Left ventricle myocardium superior (tissue), 1 donor: ENCODE results near the gene UVRAG. TPM values are rescaled to one million over a fixed set of nuclear protein-coding genes. Genes with fewer than 3 reads are reported as not detected.

Experiments used
- ATAC-seq: fragments of 200-7000 bp; cut with Tn5 transposase; one replicate; pipeline ENCODE4 v1.9.1; 2020; ENCODE audit warnings: mild to moderate bottlenecking, moderate library complexity
- DNase-seq: peaks from one replicate; pipeline ENCODE4 v3.0.0-alpha.2; 2020
- intact Hi-C: fragments of 100-400 bp; cut with micrococcal nuclease; formaldehyde crosslinking; loops from one replicate; pipeline ENCODE4 v1.11.0; 2022
- total RNA-seq: library from RNA; stranded (reverse); fragmentation: NEBNext Ultra II Directional; extraction: Animal tissue kit (Norgen Biotek cat#: 25700); gene quantifications from one replicate; pipeline ENCODE4 v1.2.1, GENCODE V29; 2021
- donor health status: DM: no; HTN: yes; CAD: no; lungs with severe emphysema.

The UVRAG gene
- total RNA-seq, 1 donor from 2014 or later: 14.9 TPM

DNA sequence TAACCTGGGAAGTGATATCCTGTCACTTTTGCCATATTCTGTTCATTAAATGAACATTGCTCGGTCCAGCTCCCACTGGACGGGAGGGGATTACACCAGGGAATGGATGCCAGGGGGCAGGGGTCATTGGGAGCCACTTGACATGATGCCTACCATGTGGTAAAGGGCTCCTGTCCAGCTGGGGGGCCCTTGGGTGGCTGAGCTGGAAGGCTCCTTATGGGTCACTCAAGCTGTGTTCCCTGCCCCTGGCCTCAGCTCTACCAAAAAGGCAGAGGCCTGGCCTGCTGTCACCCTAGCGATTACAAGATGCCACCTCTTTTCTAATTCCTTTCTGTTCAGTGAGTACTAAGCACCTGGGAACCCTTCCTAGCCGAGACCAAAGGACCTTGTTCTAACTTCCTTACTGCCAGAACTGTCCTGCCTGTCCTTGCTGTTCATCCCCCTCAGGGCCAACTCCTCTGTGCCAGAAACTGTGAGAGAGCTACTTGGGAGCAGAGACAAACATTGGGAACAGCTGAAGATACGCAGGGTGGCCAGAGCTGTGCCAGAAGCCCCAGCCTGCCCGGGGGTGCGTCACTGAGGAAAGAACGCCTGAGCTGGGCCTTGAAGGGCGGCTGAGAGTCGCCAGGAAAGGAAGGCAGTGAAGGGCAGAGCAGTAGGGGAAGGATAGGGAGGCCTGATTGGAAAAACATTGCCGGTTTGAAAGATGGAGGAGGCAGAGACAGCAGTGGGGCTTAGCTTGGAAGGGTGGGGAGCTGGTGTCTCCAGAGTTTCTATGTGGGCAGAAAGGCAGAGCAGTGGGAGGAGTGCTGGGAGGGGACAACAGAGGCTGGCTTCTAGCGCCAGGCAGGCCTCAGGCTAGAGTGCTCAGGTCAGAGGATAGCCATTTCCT lies 12.7 kb upstream of the UVRAG start:
- no peak for DNase-seq
- ATAC-seq: no peak
- intact Hi-C loops: loop anchor here (2.0 kb wide), 1 partner anchor 65 kb away; no protein-coding TSS in a partner anchor

DNA sequence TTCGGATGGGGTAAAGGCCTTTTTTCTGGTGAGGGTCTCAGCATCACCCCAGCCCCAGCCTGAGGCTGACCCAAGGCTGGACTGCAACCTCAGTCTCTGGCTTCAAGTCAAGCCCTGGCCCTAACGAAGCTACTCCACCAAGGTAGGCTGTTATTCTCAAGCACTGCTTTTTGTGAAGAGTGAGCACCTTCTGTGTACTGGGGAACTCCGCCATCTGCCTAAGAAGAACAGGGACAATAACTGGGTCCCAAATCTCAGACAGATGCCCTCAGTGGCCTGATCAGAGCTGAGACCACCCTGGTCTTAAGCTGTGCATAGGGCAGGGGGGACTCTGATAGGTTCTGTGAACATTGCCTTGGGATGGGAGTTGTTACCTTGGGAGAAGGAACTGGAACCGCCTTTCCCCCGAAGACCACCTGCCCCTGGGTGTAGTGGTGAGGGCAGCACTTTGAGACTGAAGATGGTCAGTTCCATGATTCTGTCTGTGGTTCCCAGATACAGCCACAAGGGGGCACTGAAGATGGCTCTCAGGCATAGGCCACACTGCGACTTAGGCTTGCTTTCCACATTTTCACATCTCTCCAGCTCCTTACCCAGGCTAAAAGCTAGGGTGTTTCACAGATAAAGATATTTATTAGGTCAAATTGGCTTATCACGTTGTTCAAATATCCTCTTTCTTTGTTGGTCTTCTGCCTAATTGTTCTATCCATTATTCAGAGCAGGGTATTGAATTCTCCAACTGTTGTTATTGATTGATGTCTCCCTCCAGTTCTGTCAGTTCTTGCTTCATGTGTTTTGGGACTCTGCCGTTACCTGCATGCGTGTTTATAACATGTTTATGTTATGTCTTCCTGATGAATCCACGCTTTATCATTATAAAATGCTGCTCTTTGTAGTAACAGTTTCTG lies 11.8 kb upstream of the UVRAG start:
- peak; percentile 86 for ATAC-seq
- intact Hi-C loops: loop anchor here (2.0 kb wide), 1 partner anchor 64 kb away; no protein-coding TSS in a partner anchor
- DNase-seq: peak; percentile 66

DNA sequence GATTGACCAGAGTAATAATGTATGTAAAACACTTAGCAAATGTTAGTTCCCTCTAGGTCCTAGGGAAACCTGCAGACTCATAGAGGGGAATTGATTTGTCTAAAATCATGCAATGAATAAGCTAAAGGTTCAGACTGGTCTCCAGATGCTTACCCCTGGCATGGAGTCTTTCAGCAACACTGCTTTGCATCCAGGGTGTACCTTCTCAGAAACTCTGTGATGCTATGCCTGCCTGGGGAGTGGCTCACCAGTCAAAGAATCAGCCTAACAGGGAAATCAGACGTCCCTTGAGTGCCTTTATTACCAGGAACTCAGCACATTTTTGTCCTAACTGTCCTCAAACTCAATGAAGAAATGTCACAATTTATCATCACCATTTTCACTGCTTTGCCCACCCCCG lies 5.9 kb upstream of the UVRAG start:
- ATAC-seq (no peak), DNase-seq (no peak)
- intact Hi-C loops: no loop called here

DNA sequence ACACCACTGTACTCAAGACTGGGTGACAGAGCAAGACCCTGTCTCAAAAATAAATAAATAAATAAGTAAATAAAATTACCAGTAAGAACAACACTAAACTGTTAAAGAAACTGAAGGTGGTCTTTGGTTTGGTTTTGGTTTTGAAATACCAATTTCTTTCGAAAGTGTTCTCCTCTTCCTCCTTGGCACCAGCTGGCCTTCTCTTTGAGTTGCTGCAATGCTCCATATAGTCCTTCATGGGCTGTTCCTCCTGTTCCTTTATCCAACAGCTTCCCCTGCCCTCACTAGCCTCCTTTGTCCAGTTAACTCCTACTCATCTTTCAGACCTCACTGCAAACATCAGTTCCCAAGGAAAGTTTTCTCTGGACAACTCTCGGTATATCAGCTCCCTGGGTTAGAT lies 5.0 kb upstream of the UVRAG start:
- DNase-seq (no peak), ATAC-seq (no peak)
- intact Hi-C loops: no loop called here

DNA sequence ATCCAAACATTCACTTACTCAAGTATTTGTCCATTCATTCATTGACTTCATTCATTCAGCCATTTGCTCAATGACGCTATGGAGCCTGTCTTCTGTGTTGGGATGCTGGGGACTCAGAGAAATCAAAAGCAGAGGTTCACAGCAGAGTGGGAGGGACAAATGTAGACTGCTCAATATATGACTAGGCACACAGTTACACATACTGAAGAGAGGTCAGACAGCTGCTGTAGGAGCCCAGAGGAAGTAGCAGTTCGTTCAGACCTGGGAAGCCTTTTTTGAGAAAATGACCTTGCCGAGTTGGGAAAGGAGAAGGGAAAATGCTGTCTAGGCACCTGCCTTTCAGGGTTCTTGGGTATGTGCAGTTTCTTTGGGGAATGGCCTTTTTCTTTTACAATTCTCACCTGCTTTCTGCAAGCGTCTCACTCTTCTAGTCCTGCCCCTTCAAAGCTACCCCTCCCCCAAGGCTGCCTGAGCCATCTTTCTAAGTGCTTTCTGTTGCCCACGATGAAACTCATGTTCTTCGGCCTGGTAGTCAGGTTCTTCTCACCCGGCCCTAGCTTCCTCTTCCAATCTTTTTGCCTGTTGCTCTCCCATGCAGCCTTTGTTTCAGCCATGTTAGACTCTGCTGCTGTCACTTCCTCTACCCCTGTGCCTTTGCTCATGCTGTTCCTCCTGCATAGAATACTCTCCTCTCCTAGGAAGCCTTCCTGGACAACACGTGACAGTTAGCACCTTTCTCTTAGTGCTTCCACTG lies 4.2 kb upstream of the UVRAG start:
- intact Hi-C loops: no loop called here
- DNase-seq: no peak
- no peak for ATAC-seq

DNA sequence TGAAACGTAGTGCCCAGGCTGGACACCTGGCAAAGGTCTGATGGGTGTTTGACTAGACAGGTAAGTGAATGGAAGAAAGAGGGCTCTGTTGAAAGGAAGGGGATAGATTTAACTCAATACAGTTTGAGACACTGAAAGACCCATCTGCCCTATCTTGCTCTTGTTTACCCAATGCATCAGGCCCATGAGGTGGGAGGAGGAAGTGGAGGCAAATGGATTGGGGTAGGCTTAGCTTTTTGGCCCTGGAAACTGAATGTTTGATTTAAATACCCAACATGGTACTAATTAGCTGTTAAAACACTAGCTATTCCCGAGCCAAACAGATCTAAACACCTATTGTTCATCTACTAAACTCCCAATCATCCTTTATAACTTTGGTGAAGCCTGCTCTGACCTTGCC lies 3.5 kb upstream of the UVRAG start:
- DNase-seq (no peak), ATAC-seq (no peak)
- intact Hi-C loops: no loop called here

DNA sequence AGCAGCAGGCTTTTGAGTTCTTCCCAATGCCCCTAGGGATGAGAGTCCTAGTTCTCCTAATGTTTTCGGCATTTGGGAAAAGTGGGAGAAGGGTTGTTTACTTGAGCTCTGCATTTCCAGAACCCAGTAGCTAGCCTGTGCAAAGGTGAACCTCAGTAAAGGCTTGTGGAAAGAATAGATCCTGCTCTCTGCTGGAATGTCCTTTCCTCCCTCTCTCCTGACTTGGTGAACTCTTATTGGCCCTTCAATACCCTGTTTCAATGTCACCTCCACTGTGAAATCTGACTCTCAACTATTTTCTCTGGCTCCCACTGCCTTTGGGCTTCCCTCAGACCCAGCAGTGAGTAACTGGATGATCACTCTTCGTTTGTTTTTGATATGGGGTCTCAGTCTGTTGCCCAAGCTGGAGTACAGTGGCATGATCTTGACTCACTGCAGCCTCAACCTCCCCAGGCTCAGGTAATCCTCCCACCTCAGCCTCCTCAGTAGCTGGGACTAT lies 2.4 kb upstream of the UVRAG start:
- intact Hi-C loops: no loop called here
- DNase-seq (no peak), ATAC-seq (no peak)

DNA sequence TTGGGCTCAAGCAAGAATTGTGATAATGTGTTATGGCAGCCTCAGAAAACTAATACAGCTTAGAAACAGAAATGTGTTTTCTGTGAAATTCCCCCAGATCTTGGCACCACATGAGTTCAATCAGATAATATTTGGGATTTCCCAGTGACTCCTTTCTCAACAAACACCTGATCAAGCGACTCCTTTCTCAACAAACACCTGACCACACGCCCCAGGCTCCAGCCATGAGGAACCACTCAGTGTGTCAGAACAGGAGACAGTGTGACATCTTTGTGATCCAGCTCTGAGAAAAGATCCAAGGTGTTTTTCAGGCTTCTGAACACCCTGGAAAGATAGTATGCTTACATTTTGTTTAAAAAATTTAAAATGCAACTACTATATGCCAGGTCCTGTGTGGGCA lies 1.9 kb upstream of the UVRAG start:
- DNase-seq (no peak), ATAC-seq (no peak)
- intact Hi-C loops: no loop called here

DNA sequence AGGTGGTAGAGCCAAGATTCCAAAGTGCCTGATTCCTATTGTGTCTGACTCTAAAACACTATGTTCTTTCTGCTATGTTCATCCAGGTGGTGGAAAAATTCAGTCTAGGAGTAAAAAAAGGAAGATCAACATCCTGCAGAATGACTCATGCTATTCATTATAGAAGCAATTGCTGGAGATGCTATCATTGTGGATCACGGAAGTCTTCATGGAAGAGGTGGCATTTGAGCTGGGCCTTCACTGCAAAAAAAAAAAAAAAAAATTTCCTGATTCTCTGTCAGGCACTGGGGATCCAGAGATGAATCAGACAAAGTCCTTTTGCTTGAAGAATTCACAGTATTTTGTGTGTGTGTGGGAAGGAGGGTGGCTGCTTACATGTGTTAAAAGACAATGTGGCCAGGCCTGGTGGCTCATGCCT lies 1.4 kb upstream of the UVRAG start:
- no peak for ATAC-seq
- no peak for DNase-seq
- intact Hi-C loops: no loop called here

DNA sequence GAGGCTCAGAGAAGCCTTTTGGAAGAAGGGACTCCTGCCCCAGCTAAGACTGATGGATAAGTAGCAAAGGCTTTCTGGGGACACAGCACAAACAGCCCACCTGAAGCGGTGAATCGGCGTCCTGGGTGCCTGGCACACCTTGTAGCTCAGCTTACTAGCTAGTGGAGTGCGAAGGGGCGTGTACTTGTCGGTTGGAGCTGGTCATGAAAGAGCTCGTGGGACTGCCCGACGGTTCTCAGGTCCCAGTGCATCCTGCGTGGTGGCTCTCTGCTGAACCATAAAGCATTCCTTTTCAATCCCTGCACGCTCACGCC lies 690 bp upstream of the UVRAG start:
- no peak for ATAC-seq
- intact Hi-C loops: no loop called here
- DNase-seq: no peak

DNA sequence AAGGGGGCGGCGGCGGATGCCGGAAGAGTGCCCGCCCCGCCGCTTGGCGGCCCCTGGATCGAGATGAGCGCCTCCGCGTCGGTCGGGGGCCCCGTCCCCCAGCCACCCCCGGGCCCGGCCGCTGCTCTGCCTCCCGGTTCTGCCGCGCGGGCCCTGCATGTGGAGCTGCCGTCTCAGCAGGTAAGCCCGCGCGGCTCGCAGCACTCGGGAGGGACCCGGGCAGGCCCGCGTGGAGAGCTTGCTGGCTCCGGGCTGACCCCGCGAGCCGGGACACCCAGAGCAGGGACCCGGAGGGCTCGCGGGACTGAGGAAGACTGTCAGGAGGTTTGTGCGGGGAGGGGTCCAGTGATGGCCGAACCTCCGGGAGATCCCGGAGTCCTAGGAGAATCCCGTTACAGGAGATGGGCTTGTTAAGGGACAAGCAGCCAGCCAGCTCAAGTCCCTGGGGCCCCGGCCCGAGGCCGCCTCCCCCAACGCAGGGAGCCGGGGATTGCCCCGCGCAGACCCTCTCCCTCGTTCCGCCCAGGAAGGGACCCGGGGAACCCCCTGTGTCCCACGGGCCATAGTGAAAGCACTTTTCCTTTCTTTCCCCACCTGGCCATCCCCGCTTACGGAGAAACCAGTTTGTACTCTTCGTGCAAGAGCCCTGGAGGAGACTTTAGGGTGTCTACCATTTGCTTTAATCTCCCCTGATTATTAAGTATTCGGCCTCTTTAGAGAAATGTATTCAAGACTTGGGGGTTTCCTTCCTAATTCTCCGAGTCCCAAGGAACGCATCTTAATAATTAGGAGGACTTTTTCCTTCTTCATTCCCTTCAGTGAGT lies 547 bp downstream of the UVRAG start:
- intact Hi-C loops: no loop called here
- DNase-seq (no peak), ATAC-seq (peak; percentile 41)

DNA sequence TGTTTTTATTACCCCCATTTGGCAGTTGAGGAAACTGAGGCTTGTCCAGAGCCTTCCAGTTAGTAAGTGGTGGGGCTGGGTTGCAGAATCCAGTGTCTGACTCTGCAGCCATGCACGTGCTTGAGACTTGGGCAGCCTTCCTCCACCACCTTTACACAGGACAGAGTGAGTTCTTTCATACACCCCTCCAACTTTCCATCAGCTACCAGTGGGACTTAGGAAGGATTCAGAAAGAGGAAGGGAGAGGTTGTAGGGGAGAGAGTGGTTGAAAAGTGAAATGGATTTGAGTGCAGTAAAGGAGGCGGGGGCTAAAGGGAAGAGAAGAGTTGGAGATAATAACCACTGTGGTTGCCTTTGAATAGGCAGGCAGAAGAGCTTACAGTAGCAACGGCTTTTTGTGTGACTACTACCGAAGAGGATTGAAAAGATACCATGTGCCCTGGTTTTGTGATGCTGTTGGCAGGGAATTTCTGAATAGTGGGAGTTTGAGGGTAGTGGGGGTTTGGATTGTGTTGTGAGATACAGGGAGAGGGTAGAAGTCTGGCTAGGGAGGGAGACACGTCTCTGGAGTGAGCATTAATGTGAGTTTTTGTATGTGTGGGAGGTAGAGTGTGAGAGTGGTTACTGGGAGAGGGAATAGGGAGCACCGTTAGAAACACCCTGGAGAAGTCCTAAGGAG lies 1.7 kb downstream of the UVRAG start:
- ATAC-seq (no peak), DNase-seq (no peak)
- intact Hi-C loops: no loop called here

DNA sequence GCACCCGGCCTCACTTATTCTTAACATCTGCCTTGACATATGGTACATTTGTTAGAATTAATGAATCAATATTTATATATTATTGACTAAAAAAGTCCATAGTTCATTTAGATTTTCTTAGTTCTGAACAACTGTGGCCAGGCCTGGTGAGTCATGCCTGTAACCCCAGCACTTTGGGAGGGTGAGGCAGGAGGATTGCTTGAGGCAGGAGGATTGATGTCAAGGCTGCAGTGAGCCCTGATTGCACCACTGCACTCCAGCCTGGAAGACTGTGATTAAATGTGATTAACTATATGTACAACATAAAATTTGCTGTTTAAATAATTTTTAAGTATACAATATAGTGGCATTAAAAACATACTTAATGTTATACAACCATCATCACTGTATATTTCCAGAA lies 5.6 kb downstream of the UVRAG start:
- intact Hi-C loops: no loop called here
- no peak for DNase-seq
- no peak for ATAC-seq

DNA sequence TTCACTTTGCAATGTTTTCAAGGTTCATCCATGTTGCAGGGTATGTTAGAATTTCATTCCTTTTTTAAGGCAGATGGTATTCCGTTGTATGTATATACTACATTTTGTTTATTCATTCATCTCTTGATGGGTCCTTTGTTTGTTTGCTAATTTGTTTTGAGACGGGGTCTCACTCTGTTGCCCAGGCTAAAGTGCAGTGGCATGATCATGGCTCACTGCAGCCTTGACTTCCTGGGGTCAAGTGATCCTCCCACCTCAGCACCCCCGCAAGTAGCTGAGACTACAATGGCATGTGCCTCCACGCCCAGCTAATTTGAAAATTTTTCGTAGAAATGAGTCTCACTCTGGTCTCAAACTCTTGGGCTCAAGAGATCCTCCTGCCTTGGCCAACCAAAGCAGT lies 6.2 kb downstream of the UVRAG start:
- DNase-seq (no peak), ATAC-seq (no peak)
- intact Hi-C loops: no loop called here

DNA sequence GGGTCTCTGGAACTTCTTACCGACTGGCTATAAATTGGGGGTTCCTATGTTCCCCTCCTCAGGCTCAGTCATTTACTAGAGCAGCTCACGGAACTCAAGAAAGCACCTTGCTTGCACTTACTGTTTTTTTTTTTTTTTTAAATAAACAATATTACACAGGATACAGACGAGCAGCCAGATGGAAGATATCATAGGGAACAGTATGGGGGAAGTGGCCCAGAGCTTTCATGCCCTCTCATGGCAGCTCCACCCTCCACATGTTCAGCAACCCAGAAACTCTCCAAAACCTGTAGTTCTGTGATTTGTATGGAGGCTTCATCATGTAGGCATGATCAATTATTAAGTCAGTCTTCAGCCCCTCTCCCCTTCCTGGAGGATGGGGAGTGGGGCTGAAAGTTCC lies 7.5 kb downstream of the UVRAG start:
- DNase-seq (no peak), ATAC-seq (no peak)
- intact Hi-C loops: no loop called here

DNA sequence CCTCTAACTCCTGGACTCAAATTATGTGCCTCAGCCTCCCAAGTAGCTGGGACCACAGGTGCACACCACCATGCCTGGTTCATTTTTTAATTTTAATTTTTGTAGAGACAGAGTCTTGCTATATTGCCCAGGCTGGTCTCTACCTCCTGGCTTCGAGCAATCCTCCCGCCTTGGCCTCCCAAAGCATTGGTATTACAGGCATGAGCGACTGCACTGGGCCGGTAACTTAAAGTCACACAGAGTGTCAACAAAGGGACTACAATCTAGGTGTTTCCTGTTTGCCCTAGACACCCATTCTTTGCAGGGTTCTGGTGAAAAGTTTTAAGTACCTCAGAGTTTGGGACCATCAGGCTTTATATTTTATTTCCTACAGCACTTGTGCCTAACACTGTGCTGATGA lies 8.4 kb downstream of the UVRAG start:
- DNase-seq: no peak

DNA sequence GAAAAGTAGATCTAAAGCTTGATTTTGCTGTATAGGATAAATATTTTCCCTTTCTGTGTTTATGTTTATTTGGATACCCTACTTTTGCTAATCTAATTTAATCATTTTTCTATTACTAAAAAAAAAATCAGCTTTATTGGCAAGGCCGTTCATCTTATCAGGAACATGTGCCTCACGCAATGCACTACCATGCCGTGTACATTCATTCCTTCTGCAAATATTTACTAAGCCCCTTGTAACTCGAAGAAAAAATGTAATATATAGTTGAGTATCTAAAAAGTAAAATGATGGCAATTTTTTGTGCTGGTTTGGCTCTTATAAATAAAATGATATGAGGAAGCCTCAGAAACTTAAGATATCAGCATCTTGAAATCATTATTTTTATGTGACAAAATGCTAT lies 8.9 kb downstream of the UVRAG start:
- DNase-seq (no peak), ATAC-seq (no peak)
- intact Hi-C loops: no loop called here

More for the DNA sequence above, 8.4 kb downstream of the UVRAG start:
- ATAC-seq: no peak
- intact Hi-C loops: no loop called here
